ENCODE results near the gene ARL6IP6.
A peak's percentile ranks its signal among the peaks of the same experiment; 100 is the strongest.
"Not testable (repeated sequence)": the region's sequence is repeated elsewhere in the genome, so short reads cannot be mapped to it uniquely, and the experiment has no call there.

Gene ARL6IP6

DNA sequence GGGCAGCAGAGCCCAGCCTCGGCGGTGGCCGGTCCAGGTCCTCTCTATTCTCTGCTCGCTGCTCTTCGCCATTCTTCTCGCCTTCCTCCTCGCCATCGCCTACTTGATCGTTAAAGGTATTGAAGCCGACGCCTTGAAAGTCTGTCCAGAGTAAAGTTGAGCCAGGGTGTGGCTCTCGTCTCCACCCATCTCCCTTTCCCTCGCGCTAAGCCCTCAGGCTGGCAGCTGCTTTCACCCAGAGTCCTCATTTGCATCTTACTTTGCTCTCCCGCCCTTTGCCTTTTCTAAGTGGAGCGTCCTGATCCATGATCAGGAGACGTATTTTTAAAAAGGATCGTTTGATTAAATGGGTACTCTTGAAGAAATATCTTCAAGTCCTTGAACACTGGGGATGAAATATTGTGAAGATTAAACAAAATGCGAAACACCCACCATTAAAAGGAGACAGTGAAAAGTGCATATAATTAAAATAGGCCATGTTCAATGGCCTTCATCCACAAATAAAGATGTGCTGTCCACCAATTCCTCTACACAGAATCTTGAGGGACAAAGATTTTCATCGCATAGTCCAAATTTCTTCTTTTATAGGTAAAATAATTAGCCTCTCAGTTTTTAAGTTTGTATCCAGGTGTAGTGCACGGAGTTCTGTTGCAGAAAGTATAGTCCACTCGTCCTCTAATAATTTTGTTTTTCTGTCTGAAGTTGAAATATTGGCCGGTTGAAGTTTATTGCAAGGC is 657 bp downstream of the ARL6IP6 start:
- DNase-seq (ENCODE audit: low read depth in 2 of 2): peak; percentile 24 to 49
- TF ChIP-seq, protein P1, sequence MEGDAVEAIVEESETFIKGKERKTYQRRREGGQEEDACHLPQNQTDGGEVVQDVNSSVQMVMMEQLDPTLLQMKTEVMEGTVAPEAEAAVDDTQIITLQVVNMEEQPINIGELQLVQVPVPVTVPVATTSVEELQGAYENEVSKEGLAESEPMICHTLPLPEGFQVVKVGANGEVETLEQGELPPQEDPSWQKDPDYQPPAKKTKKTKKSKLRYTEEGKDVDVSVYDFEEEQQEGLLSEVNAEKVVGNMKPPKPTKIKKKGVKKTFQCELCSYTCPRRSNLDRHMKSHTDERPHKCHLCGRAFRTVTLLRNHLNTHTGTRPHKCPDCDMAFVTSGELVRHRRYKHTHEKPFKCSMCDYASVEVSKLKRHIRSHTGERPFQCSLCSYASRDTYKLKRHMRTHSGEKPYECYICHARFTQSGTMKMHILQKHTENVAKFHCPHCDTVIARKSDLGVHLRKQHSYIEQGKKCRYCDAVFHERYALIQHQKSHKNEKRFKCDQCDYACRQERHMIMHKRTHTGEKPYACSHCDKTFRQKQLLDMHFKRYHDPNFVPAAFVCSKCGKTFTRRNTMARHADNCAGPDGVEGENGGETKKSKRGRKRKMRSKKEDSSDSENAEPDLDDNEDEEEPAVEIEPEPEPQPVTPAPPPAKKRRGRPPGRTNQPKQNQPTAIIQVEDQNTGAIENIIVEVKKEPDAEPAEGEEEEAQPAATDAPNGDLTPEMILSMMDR (IDR thresholded peaks at IDR 0.05; ENCODE audit: low read depth, low read length): no peak
- H3K4me3 ChIP-seq (replicated peaks in 1 of 2; ENCODE audit: low read depth in 2 of 2, low read length in 2 of 2): peak overlapping the region; percentile 88 to 89

DNA sequence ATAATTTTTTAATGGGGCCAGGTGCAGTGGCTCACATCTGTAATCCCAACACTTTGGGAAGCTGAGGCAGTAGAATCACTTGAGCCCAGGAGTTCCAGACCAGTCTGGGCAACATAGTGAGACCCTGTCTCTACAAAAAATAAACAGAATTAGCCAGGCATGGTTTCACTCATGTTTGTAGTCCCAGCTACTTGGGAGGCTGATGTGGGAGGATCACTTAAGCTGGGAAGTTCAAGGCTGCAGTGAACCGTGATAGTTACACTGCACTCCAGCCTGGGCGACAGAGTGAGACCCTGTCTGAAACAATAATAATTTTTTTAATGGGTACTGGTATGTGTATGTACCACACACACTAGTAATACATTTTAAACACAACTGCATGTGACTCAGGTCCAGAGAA is 2.4 kb downstream of the ARL6IP6 start:
- no peak overlapping the region for H3K4me3 ChIP-seq (replicated peaks in 1 of 2; ENCODE audit: low read depth in 2 of 2, low read length in 2 of 2)
- no peak for DNase-seq (ENCODE audit: low read depth in 2 of 2)
- TF ChIP-seq, protein P1 (IDR thresholded peaks at IDR 0.05; ENCODE audit: low read depth, low read length): no peak

DNA sequence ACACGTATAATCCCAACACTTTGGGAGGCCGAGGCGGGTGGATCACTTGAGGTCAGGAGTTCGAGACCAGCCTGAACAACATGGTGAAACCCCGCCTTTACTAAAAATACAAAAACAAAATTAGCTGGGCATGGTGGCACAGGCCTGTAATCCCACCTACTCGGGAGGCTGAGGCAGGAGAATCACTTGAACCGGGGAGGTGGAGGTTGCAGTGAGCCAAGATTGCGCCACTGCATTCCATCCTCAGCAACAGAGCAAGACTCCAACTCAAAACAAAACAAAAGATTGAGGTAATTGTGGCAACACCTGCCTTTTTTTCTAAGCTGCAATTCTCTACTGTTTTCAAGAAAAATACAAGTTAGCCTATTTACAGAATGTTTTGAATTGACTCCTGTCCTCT is 4.2 kb downstream of the ARL6IP6 start:
- not testable (repeated sequence) for H3K4me3 ChIP-seq (replicated peaks in 1 of 2; ENCODE audit: low read depth in 2 of 2, low read length in 2 of 2)
- DNase-seq (ENCODE audit: low read depth in 2 of 2): peak in 1 of 2 donors; percentile 9

DNA sequence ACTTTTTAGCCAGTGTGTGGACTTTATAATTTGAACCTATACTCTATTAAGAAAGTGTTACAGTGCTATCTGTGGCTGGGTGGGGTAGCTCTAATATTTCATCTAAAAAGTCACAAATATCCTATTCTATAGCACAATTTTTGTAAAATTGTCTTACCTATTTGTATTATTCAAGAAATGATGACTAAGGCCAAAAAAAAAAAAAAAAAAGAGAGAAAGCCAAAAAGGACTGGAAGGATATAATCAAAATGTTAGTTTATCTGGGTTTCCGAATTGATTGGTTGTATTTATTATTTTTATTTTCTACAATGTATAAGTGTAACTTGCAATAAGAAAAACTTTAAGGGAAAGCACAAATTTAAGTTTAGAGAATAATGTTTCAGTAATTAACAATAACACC is 5.5 kb downstream of the ARL6IP6 start:
- H3K4me3 ChIP-seq (replicated peaks in 1 of 2; ENCODE audit: low read depth in 2 of 2, low read length in 2 of 2): no peak overlapping the region
- no peak for DNase-seq (ENCODE audit: low read depth in 2 of 2)
- TF ChIP-seq, protein P1 (IDR thresholded peaks at IDR 0.05; ENCODE audit: low read depth, low read length): no peak

DNA sequence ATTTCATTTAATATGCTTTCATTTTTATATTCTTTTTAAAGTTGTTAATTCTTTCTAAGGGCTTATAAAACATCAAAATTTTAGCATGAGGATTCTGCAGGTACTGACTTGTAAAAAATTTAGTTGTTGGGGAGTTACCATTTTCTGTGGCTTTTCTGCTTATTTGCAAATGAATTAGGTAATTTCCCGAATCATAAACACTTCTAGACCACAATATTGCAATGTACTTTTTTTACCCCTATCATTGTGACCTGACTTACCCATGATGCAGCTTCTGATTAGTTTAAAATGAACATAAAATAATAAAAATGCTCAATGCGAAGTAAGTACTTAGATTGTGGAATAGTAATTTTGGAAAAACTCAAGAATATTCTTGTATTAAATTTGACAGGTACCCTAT is 11.4 kb downstream of the ARL6IP6 start:
- H3K4me3 ChIP-seq (replicated peaks in 1 of 2; ENCODE audit: low read depth in 2 of 2, low read length in 2 of 2): no peak overlapping the region
- no peak for DNase-seq (ENCODE audit: low read depth in 2 of 2)
- TF ChIP-seq, protein P1 (IDR thresholded peaks at IDR 0.05; ENCODE audit: low read depth, low read length): no peak

DNA sequence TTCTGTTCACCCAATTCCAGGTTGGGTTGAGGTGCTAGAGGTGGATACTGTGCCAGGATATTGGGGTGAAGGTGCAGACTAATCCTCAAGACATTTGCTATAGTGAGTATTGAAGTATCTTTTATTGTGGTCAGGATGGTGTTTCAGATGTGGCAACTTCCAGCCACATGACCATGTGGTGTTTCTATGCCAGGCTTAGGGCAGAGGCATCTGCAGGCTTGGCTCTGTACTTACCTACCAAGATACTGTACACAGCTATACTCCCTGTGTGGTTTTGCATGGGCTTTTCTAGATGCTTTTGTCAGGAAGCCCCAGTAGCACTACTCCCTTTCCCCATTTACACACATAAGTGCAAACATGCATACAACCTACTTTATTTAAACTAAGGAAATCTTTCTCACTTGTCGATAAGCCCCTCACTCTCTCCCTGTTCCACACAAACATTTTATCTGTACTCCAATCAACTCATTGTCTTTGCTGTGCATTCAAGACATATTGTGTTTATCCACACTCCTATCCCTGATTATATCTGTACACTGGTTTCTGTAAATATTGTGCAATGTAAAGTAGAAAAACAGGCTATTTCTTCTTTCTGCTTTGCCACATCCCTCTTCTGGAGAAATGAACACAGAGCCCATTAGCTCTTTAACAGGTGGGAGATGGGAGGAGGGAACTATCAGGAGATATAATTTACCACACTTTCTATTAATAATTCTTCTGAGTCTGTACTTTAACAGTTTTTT is 12.3 kb downstream of the ARL6IP6 start:
- peak; percentile 23 to 35 for DNase-seq (ENCODE audit: low read depth in 2 of 2)
- no peak overlapping the region for H3K4me3 ChIP-seq (replicated peaks in 1 of 2; ENCODE audit: low read depth in 2 of 2, low read length in 2 of 2)
- TF ChIP-seq, protein P1 (IDR thresholded peaks at IDR 0.05; ENCODE audit: low read depth, low read length): no peak

DNA sequence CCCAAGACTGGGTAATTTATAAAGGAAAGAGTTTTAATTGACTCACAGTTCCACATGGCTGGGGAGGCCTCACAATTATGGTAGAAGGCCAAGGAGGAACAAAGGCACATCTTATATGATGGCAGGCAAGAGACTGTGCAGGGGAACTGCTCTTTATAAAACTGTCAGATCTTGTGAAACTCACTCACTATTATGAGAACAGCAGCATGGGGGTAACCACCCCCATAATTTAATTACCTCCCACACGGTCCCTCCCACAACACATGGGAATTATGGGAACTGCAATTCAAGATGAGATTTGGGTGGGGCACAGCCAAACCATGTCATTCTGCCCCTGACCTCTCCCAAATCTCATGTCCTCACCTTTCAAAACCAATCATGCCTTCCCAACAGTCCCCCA is 19.1 kb downstream of the ARL6IP6 start:
- DNase-seq (ENCODE audit: low read depth in 2 of 2); H3K4me3 ChIP-seq (replicated peaks in 1 of 2; ENCODE audit: low read depth in 2 of 2, low read length in 2 of 2): not testable (repeated sequence)

All from cardiac fibroblast (primary cell).